Endothelial cell of umbilical vein (primary cell): ENCODE results near the gene USH2A. TPM values are rescaled to one million over a fixed set of nuclear protein-coding genes. Genes with fewer than 3 reads are reported as not detected.

Experiments used
- BruUV-seq: library from RNA; stranded (reverse); fragments of 400-500 nt; replicated peaks from 2 replicates; lab custom pipeline; 2021; lab: Mats Ljungman, UMichigan
- CTCF ChIA-PET: fragments of 300-600, 350-600 bp; sonication (Branson Sonifier 250); formaldehyde crosslinking; loops from one replicate; lab custom pipeline; 2021; ENCODE audit warnings: antibody characterized with exemption, inconsistent platforms; lab: Charles Lee
- POLR2A ChIA-PET: fragments of 300-600, 350-600 bp; sonication (Branson Sonifier 250); formaldehyde crosslinking; loops from one replicate; lab custom pipeline; 2021; ENCODE audit warnings: antibody characterized with exemption, inconsistent platforms; lab: Charles Lee
- DNase-seq: peaks from one replicate; pipeline ENCODE4 v3.0.0-alpha.2; 2011; ENCODE audit warnings: low read depth, low spot score
- FAIRE-seq: peaks from 2 replicates; lab custom pipeline; 2011; peaks lifted over from hg19 to GRCh38; lab: Jason Lieb, UNC
- H2AFZ ChIP-seq: 2 replicates; pipeline ENCODE4 v1.6.0; 2012; ENCODE audit warnings: low read depth, low read length, control low read depth, inconsistent platforms
- H3K27ac ChIP-seq: 2 replicates; pipeline ENCODE4 v1.5.1; 2011; ENCODE audit warnings: low read depth, mild to moderate bottlenecking, control low read depth, low read length, moderate library complexity; ENCODE audit not compliant: insufficient read depth
- H3K27me3 ChIP-seq, 2 experiments: 2 replicates each; pipeline versions ENCODE4 v1.6.0 to v1.6.1; 2011; ENCODE audit warnings: low read length in 2 of 2, mixed read lengths in 1 of 2; ENCODE audit not compliant: control insufficient read depth in 2 of 2, insufficient read depth in 2 of 2
- H3K36me3 ChIP-seq, 2 experiments: 2 replicates in 1 of 2; 3 replicates in 1 of 2; pipeline ENCODE4 v1.5.1; 2011; ENCODE audit warnings: low read length in 2 of 2, mild to moderate bottlenecking in 1 of 2, moderate library complexity in 1 of 2; ENCODE audit not compliant: control insufficient read depth in 2 of 2, insufficient read depth in 2 of 2; ENCODE audit errors: extremely low read depth in 1 of 2
- H3K4me1 ChIP-seq: 3 replicates; pipeline ENCODE4 v1.5.1; 2011; ENCODE audit warnings: mild to moderate bottlenecking, low read length; ENCODE audit not compliant: control insufficient read depth, insufficient read depth; ENCODE audit errors: extremely low read depth
- H3K4me2 ChIP-seq: 2 replicates; pipeline ENCODE4 v1.6.1; 2011; ENCODE audit warnings: low read length, control low read depth, mixed read lengths; ENCODE audit not compliant: insufficient read depth
- H3K4me3 ChIP-seq, 3 experiments: fragments of 200-600 bp in 1 of 3; sonication (generic), shearing (Covaris generic) in 1 of 3; replicated peaks in 1 of 3; 2 replicates each; pipeline ENCODE4 v1.5.1; 2011 to 2016; ENCODE audit warnings: control low read depth in 3 of 3, low read length in 3 of 3, mild to moderate bottlenecking in 2 of 3, inconsistent platforms in 1 of 3, low read depth in 1 of 3, moderate library complexity in 1 of 3; ENCODE audit not compliant: insufficient read depth in 1 of 3
- H3K79me2 ChIP-seq: 2 replicates; pipeline ENCODE4 v1.6.0; 2012; ENCODE audit warnings: low read length, inconsistent platforms; ENCODE audit not compliant: control insufficient read depth, insufficient read depth
- H3K9ac ChIP-seq: replicated peaks from 2 replicates; pipeline ENCODE3; 2011; ENCODE audit warnings: low read length, control low read depth; ENCODE audit not compliant: insufficient read depth; ENCODE audit errors: extremely low read depth
- H3K9me1 ChIP-seq: replicated peaks from 3 replicates; pipeline ENCODE4 v1.6.0; 2011; ENCODE audit warnings: mild to moderate bottlenecking, low read length; ENCODE audit not compliant: control insufficient read depth, insufficient read depth; ENCODE audit errors: extremely low read depth
- H3K9me3 ChIP-seq: replicated peaks from 2 replicates; pipeline ENCODE4 v1.5.1; 2012; ENCODE audit warnings: low read length, inconsistent platforms; ENCODE audit not compliant: control insufficient read depth, insufficient read depth
- H4K20me1 ChIP-seq: replicated peaks from 2 replicates; pipeline ENCODE3; 2011; ENCODE audit warnings: mild to moderate bottlenecking, low read length; ENCODE audit not compliant: control insufficient read depth, insufficient read depth; ENCODE audit errors: extremely low read depth
- EZH2 ChIP-seq: IDR thresholded peaks from 2 replicates; pipeline ENCODE4 v1.6.1; 2012; ENCODE audit warnings: borderline replicate concordance, low read depth, mild to moderate bottlenecking, moderate library complexity, low read length, inconsistent platforms; ENCODE audit not compliant: severe bottlenecking
- FOS ChIP-seq: IDR thresholded peaks from 2 replicates; pipeline ENCODE4 v1.6.1; 2011; ENCODE audit warnings: mild to moderate bottlenecking, low read length, moderate library complexity, borderline replicate concordance; ENCODE audit not compliant: insufficient read depth
- GATA2 ChIP-seq: IDR thresholded peaks from 2 replicates; pipeline ENCODE4 v1.7.0; 2011; ENCODE audit warnings: low read depth, mild to moderate bottlenecking, moderate library complexity, mixed read lengths, low read length; ENCODE audit not compliant: insufficient read length, insufficient read depth
- JUN ChIP-seq: IDR thresholded peaks from 2 replicates; pipeline ENCODE4 v1.6.1; 2011; ENCODE audit warnings: borderline replicate concordance, low read depth; ENCODE audit not compliant: insufficient read length, insufficient read depth
- MYC ChIP-seq: IDR thresholded peaks from one replicate; pipeline ENCODE4 v1.6.1; 2011; ENCODE audit warnings: mild to moderate bottlenecking, low read depth, low read length
- POLR2A ChIP-seq: IDR thresholded peaks from 2 replicates; pipeline ENCODE4 v1.6.1; 2012; ENCODE audit warnings: low read depth, mild to moderate bottlenecking, control low read depth, low read length
- POLR2AphosphoS5 ChIP-seq: IDR thresholded peaks from 2 replicates; pipeline ENCODE4 v1.6.1; 2012; ENCODE audit warnings: low read depth, mild to moderate bottlenecking, control low read depth, low read length, moderate library complexity; ENCODE audit not compliant: insufficient read depth
- dilution Hi-C: fragments of 300-500 bp; cut with MboI; formaldehyde crosslinking; loops from one replicate; pipeline ENCODE4 v1.15.0; 2019; ENCODE audit warnings: low sequenced_read_pairs; ENCODE audit not compliant: extremely low pct_ligation_motif_present
- intact Hi-C: fragments of 100-400 bp; cut with micrococcal nuclease; formaldehyde crosslinking; loops from one replicate; pipeline ENCODE4 v1.10.0; 2022
- polyA plus RNA-seq, 4 experiments: library from polyadenylated mRNA; depleted of rRNA in 3 of 4; stranded (reverse) in 3 of 4; unstranded in 1 of 4; fragments of >200 nt; gene quantifications; 2 replicates each; pipeline versions ENCODE4 v1.2.1 to v1.2.3, GENCODE V29; 2011 to 2012; ENCODE audit warnings: missing spikeins in 1 of 4
- total RNA-seq: library from RNA; stranded (reverse); gene quantifications from 2 replicates; pipeline ENCODE4 v1.2.3, GENCODE V29; 2021
- TF ChIP-seq, protein P1 (sequence below): IDR thresholded peaks from 2 replicates; pipeline ENCODE4 v1.6.1; 2011; ENCODE audit not compliant: insufficient read depth, insufficient read length
- TF ChIP-seq, protein P2 (sequence below), 2 donors: IDR thresholded peaks; 1 replicate in 1 of 2; 2 replicates in 1 of 2; pipeline ENCODE4 v1.5.1; 2011; ENCODE audit warnings: low read length in 2 of 2, mild to moderate bottlenecking in 2 of 2, moderate library complexity in 2 of 2, control low read depth in 1 of 2, inconsistent platforms in 1 of 2, low read depth in 1 of 2; ENCODE audit not compliant: insufficient read depth in 1 of 2; ENCODE audit errors: extremely low read depth in 1 of 2

Gene USH2A
- total and polyA plus RNA-seq, 2 donors (not counting 3 experiments of a cell fraction or from before 2014, with no cell fraction given) = not detected

- H3K27ac ChIP-seq = no peak overlapping the region
- H3K27me3 ChIP-seq = no peaks in the 10 kb centered on the region
- no peaks in the 10 kb centered on the region for H3K79me2 ChIP-seq
- H4K20me1 ChIP-seq = no peaks in the 10 kb centered on the region
- H2AFZ ChIP-seq = no peak overlapping the region
- FAIRE-seq = no peak
- H3K4me3 ChIP-seq = no peak overlapping the region
- peaks cover 4% of the 10 kb centered on the region for H3K9me3 ChIP-seq
- TF ChIP-seq FOS (no peak), GATA2 (no peak), EZH2 (no peak), POLR2AphosphoS5 (no peak), POLR2A (no peak), JUN (no peak), MYC (no peak)
- TF ChIP-seq, protein P1, sequence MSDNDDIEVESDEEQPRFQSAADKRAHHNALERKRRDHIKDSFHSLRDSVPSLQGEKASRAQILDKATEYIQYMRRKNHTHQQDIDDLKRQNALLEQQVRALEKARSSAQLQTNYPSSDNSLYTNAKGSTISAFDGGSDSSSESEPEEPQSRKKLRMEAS = no peak
- TF ChIP-seq, protein P2, sequence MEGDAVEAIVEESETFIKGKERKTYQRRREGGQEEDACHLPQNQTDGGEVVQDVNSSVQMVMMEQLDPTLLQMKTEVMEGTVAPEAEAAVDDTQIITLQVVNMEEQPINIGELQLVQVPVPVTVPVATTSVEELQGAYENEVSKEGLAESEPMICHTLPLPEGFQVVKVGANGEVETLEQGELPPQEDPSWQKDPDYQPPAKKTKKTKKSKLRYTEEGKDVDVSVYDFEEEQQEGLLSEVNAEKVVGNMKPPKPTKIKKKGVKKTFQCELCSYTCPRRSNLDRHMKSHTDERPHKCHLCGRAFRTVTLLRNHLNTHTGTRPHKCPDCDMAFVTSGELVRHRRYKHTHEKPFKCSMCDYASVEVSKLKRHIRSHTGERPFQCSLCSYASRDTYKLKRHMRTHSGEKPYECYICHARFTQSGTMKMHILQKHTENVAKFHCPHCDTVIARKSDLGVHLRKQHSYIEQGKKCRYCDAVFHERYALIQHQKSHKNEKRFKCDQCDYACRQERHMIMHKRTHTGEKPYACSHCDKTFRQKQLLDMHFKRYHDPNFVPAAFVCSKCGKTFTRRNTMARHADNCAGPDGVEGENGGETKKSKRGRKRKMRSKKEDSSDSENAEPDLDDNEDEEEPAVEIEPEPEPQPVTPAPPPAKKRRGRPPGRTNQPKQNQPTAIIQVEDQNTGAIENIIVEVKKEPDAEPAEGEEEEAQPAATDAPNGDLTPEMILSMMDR (IDR thresholded peaks at IDR 0.05; ENCODE audit: extremely low read depth in 1 of 2, insufficient read depth in 1 of 2, low read depth in 1 of 2, low read length in 2 of 2) = no peak
- BruUV-seq = no TSS peak
- no peak overlapping the region for H3K4me2 ChIP-seq
- H3K36me3 ChIP-seq = no peaks in the 10 kb centered on the region
- no peak overlapping the region for H3K9ac ChIP-seq
- ChIA-PET POLR2A (no interaction called here), CTCF (no interaction called here)
- H3K9me1 ChIP-seq = no peaks in the 10 kb centered on the region
- intact Hi-C loops (no loop called here), dilution Hi-C loops (no loop called here)
- H3K4me1 ChIP-seq = no peaks in the 10 kb centered on the region
- no peak for DNase-seq
Observed at GRCh38 chr1:216045400-216045799, 377.8 kb downstream of the USH2A start.
